ENCODE data around the gene REC114.

The REC114 gene

DNA sequence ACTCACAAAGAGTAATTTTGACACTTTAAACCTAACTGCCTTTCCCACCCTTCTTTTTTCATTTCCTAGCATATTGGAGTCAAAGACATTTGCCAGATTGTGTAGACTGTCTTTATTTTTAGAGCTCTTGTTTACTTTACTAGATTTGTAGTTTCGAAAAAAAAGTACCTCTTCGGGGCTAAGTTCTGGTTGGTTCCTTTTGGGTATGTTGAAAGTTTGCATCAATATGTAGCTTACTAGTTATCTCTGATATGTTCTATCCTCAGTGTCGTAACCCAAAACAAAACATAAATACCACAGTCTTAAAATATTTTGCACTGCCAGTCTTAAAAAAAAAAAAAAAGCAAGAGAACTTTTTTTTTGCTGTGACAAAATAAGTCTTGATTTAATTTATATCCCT lies 52.2 kb downstream of the REC114 start:
- Histone ChIP-seq H3K4me3 (ENCODE audit: low read depth, low read length) (no peak overlapping the region), H3K27ac (no peak overlapping the region), H3K4me2 (ENCODE audit: low read length) (no peak overlapping the region), H3K27me3 (ENCODE audit: control insufficient read depth, insufficient read depth, low read length) (no peaks in the 10 kb centered on the region), H2AFZ (no peak overlapping the region), H3K4me1 (no peaks in the 10 kb centered on the region), H3K9ac (no peak overlapping the region), H3K79me2 (no peaks in the 10 kb centered on the region), H3K9me3 (ENCODE audit: control insufficient read depth, low read length) (no peaks in the 10 kb centered on the region), H3K36me3 (ENCODE audit: control insufficient read depth, insufficient read depth, low read length) (no peaks in the 10 kb centered on the region)
- TF ChIP-seq, protein P1, sequence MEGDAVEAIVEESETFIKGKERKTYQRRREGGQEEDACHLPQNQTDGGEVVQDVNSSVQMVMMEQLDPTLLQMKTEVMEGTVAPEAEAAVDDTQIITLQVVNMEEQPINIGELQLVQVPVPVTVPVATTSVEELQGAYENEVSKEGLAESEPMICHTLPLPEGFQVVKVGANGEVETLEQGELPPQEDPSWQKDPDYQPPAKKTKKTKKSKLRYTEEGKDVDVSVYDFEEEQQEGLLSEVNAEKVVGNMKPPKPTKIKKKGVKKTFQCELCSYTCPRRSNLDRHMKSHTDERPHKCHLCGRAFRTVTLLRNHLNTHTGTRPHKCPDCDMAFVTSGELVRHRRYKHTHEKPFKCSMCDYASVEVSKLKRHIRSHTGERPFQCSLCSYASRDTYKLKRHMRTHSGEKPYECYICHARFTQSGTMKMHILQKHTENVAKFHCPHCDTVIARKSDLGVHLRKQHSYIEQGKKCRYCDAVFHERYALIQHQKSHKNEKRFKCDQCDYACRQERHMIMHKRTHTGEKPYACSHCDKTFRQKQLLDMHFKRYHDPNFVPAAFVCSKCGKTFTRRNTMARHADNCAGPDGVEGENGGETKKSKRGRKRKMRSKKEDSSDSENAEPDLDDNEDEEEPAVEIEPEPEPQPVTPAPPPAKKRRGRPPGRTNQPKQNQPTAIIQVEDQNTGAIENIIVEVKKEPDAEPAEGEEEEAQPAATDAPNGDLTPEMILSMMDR (IDR thresholded peaks at IDR 0.05) = no peak

DNA sequence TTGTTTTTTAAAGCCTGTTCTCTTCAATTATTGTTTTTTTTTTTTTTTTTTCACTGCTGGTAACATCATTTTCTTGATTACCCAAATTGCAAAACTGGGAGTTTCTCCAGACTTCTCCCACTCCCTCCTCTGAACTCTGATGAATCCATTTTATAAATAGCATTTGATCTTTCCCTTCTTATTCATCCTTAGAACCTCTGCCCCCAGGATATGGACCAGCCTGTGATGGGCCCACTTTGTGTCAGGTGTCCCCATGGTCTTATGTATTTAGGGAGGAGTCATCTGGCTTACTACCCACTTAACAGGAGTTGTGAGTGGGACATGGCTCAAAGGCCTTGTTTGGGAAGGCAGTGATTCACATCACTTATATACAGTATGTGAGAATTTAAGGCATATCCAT lies 57.7 kb downstream of the REC114 start:
- Histone ChIP-seq H3K4me2 (ENCODE audit: low read length) (no peak overlapping the region), H3K79me2 (no peaks in the 10 kb centered on the region), H3K4me1 (no peaks in the 10 kb centered on the region), H3K9ac (no peak overlapping the region), H2AFZ (no peak overlapping the region), H3K4me3 (ENCODE audit: low read depth, low read length) (no peak overlapping the region), H3K27me3 (ENCODE audit: control insufficient read depth, insufficient read depth, low read length) (no peaks in the 10 kb centered on the region), H3K36me3 (ENCODE audit: control insufficient read depth, insufficient read depth, low read length) (no peaks in the 10 kb centered on the region), H3K9me3 (ENCODE audit: control insufficient read depth, low read length) (no peaks in the 10 kb centered on the region), H3K27ac (no peak overlapping the region)
- TF ChIP-seq, protein P1 (IDR thresholded peaks at IDR 0.05) = no peak

DNA sequence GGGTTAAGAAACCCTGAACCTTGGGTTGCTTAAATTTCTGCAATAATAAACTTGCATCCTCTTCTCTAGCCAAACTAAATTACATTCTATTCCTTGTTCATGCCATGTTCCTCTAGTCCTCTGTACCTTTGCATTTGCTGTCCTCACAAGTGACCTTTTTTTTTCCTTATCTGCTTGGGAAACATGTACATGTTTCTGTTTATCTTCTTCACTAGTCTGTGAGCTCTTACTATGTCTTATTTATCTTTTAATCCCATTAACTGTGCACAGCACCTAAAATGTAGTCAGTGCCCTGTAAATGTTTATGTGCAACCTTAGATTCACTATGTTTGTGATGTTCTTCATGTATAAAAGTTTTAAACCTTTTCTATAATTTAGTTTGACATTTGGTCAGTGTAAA lies 61.9 kb downstream of the REC114 start:
- no peak overlapping the region for H3K4me2 ChIP-seq (ENCODE audit: low read length)
- no peak overlapping the region for H2AFZ ChIP-seq
- H3K4me1 ChIP-seq = no peaks in the 10 kb centered on the region
- H3K9ac ChIP-seq = no peak overlapping the region
- H3K79me2 ChIP-seq = no peaks in the 10 kb centered on the region
- TF ChIP-seq, protein P1 (IDR thresholded peaks at IDR 0.05) = no peak
- no peaks in the 10 kb centered on the region for H3K36me3 ChIP-seq (ENCODE audit: control insufficient read depth, insufficient read depth, low read length)
- no peaks in the 10 kb centered on the region for H3K9me3 ChIP-seq (ENCODE audit: control insufficient read depth, low read length)
- H3K27me3 ChIP-seq (ENCODE audit: control insufficient read depth, insufficient read depth, low read length) = no peaks in the 10 kb centered on the region
- no peak overlapping the region for H3K4me3 ChIP-seq (ENCODE audit: low read depth, low read length)
- no peak overlapping the region for H3K27ac ChIP-seq

DNA sequence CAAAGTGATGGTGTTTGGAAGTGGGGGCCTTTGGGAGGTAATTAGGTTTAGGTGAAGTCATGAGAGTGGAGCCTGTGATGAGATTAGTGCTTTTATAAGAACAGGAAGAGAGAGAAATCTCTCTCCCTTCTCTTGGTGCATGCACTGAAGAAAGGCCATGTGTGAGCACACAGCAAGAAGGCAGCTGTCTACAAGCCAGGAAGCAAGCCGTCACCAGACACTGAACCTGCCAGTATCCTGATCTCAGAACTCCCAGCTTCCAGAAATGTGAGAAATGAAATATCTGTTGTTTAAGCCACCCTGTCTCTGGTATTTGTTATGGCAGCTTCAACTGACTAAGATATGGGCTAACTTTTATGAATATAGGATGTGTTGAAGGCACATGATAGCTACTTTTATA lies 72.6 kb downstream of the REC114 start:
- no peak overlapping the region for H3K27ac ChIP-seq
- TF ChIP-seq, protein P1 (IDR thresholded peaks at IDR 0.05) = no peak
- no peak overlapping the region for H2AFZ ChIP-seq

DNA sequence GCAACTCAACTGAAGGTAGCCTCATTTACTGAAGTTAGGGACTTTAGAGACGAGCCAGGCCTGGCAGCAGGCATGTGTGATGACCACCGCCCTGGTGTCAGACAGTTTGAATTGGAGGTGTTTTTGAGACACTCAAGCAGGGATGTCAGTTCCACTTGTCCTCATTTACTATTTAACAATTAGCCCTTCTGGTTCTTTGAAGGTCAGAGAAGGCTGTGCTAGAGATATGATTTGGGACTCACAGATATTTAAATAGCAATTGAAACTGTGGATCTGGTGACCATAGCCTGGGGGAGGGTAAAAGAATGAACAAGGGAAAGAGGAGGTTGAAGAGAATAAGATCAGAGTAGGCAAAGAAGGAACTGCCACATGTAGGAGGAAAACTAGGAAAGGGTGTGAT lies 74.6 kb downstream of the REC114 start:
- Histone ChIP-seq H3K9me3 (ENCODE audit: control insufficient read depth, low read length) (no peaks in the 10 kb centered on the region), H3K4me3 (ENCODE audit: low read depth, low read length) (no peak overlapping the region), H3K27ac (no peak overlapping the region), H3K4me1 (no peaks in the 10 kb centered on the region), H3K36me3 (ENCODE audit: control insufficient read depth, insufficient read depth, low read length) (no peaks in the 10 kb centered on the region), H3K27me3 (ENCODE audit: control insufficient read depth, insufficient read depth, low read length) (no peaks in the 10 kb centered on the region), H3K4me2 (ENCODE audit: low read length) (no peak overlapping the region), H3K79me2 (no peaks in the 10 kb centered on the region), H2AFZ (no peak overlapping the region), H3K9ac (no peak overlapping the region)
- TF ChIP-seq, protein P1 (IDR thresholded peaks at IDR 0.05) = no peak

More for the DNA sequence above, 72.6 kb downstream of the REC114 start:
- Histone ChIP-seq H3K4me2 (ENCODE audit: low read length) (no peak overlapping the region), H3K9me3 (ENCODE audit: control insufficient read depth, low read length) (no peaks in the 10 kb centered on the region), H3K27me3 (ENCODE audit: control insufficient read depth, insufficient read depth, low read length) (no peaks in the 10 kb centered on the region), H3K4me3 (ENCODE audit: low read depth, low read length) (no peak overlapping the region), H3K9ac (no peak overlapping the region), H3K4me1 (no peaks in the 10 kb centered on the region), H3K79me2 (no peaks in the 10 kb centered on the region), H3K36me3 (ENCODE audit: control insufficient read depth, insufficient read depth, low read length) (no peaks in the 10 kb centered on the region)

Measured in parathyroid adenoma (tissue), 2 donors.